Kidney glomerular epithelial cell (primary cell): ENCODE data around the gene GNG14.
"Not testable (repeated sequence)": the region's sequence is repeated elsewhere in the genome, so short reads cannot be mapped to it uniquely, and the experiment has no call there.

Experiments used
- DNase-seq: peaks from one replicate; lab custom pipeline; 2025; lab: John Stamatoyannopoulos, UW

Gene GNG14

DNA sequence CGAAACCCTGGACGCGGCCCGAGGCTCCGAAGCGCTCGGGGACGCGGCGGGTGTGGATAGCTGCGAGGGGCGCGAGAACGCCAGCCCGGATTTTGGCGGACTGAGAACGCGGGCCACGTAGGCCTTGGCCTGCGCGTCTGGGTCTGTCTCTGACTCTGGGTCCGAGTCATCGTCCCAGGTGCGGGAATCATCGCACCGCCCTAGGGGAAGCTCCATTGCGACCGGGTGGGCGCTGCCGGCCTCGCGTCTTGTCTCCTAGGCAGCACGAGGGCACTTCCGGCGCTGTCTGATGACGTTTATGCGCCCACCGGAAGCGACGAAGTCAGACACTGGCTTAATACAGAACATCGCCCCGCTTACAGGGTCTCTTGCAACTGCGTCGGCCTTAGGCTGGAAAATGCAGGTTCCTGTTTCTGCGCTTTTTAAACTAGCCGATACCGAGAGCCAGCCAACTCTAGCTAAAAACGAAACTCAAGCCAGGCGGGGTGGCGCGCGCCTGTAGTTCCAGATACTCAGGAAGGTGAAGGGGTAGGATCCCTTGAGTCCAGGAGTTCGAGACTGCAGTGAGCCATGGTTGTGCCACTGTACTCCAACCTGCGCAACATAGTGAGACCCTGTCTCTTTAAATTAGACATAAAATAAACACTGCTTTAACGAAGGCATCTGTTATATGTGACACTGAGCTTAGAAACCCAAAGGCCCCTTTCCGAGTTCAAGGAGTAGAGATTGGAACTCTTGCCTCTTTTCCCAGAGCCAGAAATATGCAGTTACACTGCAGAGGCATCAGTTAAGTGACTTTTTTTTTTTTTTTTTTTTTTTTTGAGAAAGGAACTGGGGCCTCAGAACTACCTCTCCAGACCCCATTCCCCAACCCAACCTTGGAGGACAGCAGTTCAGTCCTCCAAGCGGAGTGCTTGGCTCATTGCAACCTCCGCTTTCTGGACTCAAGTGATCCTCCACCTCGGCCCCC is 8.9 kb downstream of the GNG14 start, which contains the start of gene FBXW9:
TSS of gene FBXW9 (minus strand) at position 266 of the 970 bp plus-strand sequence. CDS start at position 216, 50 bp downstream.
- DNase-seq = peak; percentile 66

DNA sequence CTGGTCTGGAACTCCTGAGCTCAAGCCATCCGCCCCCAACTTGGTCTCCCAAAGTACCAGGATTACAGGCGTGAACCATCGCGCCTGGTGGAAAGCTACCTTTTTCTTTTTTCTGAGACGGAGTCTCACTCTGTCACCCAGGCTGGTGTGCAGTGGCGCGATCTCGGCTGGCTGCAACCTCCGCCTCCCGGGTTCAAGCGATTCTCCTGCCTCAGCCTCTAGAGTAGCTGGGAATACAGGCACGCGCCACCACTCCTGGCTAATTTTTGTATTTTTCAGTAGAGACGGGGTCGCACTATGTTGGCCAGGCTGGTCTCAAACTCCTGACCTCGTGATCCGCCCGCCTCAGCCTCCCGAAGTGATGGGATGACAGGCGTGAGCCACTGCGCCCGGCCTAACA is 9.6 kb downstream of the GNG14 start:
- DNase-seq = not testable (repeated sequence)

DNA sequence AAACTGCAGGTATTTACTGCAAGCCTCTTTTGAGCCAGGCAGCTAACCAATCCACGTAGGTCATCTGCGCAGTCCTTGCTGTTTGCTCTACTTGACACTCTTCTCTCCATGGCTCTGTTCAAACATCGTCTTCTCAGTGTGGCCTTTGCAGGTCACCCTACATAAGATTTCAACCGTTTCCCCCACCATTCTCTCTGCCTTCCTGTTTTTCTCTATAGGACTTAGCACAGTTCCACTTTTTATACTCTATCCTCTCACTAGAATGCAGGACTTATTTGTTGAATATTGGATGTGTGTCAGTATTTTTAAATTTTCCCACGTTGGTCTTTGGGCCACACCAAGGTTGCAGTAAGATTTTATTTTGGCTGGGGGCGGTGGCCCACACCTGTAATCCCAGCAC is 10.3 kb downstream of the GNG14 start:
- no peak for DNase-seq

DNA sequence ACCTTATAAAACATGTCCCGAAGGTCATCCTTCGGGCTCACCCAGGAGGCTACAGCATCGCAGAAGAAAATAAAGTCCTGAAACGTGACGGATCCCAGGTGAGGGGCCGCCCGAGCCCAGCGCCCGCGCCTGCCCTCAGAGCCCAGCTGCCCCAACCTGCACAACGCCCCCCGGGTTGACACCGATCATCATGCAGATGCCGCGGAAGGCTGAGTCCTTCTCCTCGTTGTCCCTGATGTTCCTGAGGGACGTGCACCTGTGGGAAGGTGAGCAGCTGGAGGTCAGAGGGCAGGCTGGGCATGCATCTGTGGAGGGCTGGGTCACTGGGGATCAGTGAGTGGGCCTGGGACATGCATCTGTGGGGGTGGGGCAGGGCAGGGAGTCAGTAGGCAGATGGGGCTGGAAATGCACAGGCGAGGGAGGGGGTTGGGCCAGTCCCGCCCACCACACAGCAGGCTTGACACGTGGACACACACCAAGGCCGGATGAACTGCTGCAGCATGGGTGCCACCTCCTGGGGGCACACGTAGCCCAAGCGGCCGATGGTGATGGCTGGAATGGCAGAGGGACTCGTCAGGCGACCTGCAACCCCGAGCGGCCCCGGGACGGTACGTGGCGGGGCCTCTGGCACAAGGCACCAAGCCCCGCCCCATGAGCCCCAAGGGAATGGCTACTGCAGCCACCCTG is 13.9 kb downstream of the GNG14 start:
- no peak for DNase-seq

DNA sequence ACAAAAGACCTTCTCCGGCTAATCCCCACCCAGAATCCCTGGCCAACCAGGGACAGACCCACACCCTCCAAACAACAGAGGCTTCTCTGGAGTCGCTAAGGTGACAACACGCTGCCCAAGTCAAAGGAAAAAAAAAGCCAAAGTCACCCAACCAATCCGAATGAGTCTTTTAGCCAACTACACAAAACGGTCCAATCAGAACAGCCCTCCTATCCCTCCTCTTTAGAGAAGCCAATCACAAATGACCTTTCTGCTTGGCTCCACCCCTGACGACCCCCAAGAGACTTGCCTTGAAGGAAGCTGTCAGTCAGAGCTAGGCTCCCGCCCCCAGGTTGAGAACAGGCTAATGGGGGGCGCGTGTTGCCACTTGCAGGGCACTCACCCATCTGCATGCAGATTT is 15.2 kb downstream of the GNG14 start:
- peak; percentile 29 for DNase-seq

DNA sequence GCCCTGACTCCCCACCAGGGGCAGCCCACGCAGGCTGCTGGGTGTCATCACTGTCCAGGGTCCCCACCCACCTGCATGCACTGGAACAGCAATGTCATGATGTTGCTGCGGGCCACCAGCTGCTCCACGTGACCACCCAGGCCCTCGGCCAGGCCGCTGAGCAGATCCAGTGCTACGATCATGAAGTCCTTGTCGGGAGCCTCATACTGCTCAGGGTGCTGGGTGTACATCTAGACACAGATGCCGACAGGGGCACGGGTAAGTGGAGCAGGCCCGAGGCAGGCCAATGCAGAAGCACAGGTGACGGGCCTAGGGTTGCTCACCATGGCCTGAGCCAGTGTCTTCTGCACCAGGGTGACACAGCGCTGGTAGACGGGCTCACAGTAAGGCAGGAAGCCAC is 17.4 kb downstream of the GNG14 start:
- DNase-seq = no peak

DNA sequence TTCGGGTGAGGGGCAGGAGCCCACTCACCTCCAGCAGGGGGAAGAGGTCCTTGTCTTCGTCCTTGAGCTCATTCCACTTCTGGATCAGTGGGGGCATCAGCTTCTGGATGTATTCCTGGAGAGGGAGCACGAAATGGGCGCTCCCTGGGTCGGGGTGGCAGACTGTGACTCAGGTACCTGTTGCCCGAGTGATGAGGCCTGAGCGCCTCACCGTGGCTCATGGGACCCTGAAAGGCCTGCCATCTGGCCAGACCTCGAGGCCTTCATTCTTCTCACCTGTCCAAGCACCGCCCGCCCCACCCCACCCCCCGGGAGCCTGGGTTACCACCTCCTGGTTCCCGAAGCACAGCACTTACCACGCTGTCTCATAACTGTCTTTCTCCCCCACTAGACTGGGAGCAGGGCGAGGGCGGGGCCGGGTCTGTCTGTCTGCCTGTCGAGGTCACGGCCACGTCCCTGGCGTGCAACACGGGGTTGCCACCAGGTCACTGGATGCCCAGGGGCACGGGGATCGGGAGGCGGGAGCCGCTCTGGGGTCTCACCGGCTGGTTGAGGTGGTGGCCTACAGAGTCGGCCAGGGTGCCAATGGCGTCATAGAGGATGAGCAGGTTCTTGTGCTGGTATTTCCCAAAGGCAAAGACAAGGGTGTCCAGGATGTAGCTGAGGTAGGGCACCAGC is 18.0 kb downstream of the GNG14 start:
- DNase-seq = no peak

DNA sequence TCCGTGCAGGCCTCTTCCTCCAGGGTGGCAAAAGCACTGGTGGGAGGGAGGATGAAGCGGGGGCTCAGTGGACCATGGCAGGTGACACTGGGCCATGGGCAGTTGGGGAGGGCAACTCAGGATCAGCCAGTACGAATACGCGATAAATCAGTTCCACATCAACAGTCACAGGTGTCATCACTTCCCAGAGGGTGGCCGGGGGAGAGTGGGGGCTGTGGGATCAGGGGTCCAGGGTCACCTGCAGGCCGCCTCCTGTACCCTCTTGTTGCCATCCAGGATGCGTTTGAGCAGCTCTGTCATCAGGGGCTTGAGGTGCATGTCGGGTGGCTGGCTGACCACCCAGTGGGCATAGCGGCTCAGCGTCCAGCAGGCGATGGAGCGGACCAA is 18.5 kb downstream of the GNG14 start:
- no peak for DNase-seq

DNA sequence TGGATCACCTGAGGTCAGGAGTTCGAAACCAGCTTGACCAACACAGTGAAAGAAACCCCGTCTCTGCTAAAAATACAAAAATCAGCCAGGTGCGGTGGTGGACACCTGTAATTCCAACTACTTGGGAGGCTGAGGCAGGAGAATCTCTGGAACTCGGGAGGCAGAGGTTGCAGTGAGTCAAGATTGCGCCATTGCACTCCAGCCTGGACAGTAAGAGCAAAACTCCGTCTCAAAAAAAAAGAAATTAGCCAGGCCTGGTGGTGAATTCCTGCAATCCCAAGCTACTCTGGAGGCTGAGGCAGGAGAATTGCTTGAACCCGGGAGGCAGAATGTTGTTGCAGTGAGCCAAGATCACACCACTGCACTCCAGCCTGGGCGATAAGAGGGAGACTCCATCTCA is 20.8 kb downstream of the GNG14 start:
- no peak for DNase-seq

DNA sequence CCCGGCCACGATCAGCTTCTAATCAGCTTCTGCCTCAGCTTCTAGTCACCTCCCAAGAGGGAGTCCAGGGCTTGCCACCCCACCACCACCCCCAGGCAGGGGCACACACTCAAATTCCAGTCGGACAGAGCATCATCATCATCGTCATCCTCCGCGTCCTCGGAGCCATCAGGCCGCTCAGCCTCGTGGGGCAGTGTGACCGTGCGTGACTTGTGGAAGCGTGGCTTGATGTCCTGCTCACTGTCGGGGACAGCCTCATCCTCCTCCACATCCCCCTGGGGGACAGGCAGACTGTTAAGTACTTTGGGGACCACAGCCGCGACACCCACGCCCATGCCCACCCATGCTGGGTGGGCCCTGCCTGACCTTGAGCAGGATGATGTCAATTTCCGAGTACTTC is 23.4 kb downstream of the GNG14 start:
- DNase-seq = no peak

DNA sequence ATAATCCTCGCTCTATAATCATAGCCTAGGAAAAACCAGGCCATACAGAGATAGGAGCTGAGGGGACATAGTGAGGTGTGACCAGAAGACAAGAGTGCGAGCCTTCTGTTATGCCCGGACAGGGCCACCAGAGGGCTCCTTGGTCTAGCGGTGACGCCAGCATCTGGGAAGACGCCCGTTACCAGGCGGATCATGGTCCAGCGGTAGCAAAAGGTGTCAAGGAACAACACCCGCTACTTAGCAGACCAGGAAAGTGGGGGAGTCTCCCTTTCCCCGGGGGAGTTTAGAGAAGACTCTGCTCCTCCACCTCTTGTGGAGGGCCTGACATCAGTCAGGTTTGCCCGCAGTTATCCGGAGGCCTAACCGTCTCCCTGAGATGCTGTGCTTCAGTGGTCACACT is 24.3 kb downstream of the GNG14 start:
- not testable (repeated sequence) for DNase-seq

DNA sequence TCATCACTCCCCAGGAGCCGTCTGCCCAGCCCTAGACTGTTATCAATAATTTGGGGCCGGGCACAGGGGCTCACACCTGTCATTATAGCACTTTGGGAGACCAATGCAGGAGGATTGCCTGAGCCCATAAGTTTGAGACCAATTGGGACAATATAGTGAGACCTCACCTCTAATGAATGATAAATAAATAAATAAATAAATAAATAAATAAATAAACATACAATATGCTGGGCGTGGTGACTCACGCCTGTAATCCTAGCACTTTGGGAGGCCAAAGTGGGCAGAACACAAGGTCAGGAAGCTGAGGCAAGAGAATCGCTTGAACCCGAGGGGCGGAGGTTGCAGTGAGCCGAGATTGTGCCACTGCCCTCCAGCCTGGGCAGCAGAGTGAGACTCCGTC is 25.5 kb downstream of the GNG14 start:
- DNase-seq = not testable (repeated sequence)

DNA sequence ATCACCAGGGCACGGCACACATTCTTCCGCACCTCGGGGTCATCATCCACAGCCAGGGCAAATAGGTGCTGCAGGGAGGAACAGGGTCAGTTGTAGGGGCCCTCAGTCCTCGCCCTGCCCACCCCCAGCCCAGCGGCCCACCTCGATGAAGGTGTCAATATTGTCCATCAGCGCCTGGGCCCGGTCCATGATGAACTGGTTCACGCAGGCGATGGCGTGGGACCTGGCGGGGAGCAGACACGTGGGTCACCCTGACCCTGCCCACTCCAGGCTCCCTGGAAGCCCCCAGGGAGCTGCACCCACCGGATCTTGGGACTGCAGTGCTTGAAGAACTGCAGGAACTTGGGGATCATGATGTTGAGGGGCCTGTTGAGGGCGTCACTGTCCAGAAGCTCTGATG is 27.3 kb downstream of the GNG14 start:
- DNase-seq = no peak

DNA sequence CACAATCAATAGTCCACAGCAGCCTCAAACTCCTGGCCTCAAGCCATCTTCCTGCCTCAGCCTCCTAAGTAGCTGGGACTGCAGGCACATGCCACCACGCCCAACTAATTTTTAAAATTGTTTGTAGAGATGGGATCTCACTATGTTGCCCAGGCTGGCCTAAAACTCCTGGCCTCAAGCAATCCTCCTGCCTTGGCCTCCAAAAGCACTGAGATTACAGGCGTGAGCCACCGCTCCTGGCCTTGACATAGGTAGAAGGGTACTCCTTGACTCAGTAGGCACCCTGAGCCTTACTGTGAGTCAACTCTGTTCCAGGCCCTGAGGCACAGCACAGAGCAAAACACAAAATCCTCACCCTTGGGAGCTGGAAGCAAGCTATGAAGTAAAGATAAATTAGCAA is 28.1 kb downstream of the GNG14 start:
- no peak for DNase-seq

DNA sequence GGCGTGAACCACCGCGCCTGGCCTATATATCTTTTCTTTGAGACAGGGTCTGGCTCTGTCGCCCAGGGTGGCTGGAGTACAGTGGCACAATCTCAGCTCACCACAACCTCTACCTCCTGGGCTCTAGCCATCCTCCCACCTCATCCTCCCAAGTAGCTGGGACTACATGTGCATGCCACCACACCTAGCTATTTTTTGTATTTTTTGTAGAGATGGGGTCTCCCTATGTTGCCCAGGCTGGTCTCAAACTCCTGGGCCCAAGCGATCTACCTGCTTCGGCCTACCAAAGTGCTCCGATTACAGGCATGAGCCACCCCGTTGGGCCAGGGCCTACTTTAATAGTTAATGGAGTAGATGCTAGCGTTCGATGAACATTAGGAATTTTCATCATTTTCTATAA is 32.5 kb downstream of the GNG14 start:
- DNase-seq = no peak

DNA sequence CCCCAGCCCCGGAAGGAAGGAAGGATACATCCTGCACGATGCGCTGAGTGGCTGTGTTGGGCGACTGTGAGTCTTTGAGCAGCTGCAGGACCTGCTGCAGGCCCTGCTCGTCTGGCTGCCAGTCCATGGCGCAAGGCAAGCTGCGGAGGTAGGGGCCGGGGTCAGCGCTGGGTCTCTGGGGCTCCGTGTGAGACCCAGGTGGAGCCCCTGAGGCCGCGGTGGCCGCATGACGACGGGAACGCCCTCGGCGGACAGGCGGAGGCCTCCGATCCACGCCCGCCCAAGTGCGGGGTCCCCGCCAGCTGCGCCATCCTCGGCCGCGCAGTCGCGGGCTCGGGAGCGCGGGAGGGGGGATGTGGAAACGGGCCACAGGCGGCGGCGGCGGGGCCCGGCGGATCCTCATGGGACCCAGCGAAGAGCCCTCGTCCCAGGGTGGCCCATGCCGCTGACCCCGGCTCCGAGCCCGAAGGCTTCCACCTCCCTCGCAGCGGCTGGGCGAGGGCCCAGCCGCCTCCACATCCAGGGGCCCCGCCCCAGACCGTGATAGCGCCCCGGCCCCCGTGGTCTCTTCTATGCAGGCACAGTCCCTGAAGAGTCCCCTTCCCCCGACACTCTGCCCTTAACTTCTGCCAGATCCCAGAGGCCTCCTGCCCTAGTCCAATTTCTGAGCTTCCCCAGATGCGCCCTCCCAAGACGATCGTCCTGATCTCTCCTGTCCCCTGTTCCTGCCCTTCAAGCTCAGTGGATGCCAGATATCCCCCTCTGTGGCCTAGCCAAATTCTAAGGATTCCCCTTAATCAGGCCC is 33.3 kb downstream of the GNG14 start:
- no peak for DNase-seq

DNA sequence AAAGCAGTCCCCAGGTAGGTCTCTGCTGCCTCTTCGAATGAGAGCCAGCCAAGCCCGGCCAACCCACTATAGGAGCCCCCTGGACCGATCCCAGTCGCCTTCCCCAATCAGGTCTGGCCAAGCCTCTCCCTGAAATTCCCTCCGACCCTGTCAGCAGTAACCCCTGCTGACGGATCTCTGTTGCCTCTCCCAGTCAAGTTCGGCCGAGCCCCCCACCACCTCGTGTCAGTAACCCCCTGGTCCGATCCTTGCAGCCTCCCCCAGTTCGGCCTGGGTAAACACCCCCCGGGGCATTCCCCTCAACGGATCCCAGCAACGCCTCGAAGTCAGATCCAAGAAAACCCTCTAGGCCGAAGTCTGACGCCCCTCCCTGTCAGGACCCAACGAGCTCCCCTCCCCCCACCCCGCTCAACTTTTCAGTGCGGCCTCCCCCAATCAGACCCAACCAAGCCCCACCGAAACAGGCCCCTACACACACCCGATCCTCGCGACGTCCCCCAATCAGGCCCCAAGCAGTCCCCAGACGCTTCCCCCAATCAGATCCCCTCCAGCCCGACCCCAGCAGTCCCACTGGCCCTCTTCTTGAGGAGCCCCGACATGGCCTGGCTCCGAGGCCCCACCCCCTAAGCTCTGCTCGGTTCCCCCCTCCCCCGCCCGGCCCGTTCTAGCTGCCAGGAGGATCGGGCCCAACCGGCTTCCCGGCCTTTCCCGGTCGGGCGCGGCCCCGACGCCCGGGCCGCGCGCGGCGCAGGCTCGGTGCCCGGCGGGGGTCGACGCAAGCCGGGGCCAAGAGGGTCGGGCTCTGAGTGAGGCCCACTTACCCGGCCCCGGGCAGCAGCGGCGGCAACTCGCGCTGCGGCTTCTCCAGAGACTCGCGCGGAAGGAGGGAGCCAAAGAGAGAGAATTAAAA is 34.1 kb downstream of the GNG14 start:
- no peak for DNase-seq

DNA sequence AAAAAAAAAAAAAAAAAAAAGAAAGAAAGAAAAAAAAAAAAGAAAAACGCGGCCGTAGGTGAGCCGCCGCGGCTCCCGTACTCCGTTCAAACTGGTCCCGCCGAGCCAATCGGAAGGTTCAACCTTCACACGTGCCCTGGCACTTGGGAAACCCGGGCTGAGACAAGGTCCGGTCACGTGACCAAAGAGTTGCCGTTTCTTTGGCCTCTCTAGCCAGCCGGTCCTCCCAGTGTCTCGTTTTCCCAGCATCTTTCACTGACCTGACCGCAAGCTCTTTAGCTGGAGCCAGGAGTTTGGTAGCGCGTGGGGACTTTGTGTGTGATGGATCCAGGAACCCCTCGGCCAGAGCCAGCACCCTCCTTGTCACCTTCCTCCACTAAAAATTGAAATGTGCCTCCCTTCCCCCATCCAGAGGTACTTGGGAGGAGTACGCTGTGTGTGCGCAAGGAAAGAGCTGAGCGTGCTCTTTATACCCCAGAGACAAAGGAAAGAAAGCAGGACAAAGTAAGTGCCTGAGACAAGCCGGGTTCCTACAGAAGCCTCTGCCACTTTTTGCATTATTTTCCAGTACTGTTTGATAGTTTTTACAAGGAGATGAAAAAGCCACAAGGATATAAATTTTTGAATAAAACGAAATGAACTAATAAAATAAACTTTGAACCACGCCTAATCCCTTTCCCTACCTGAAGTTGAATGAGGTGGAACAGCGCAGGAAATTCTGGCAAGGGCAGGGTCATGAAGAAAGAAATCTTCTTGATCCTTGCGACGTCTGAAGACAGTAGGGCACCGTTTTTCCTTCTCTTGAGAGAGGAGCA is 35.0 kb downstream of the GNG14 start:
- DNase-seq = peak; percentile 90

DNA sequence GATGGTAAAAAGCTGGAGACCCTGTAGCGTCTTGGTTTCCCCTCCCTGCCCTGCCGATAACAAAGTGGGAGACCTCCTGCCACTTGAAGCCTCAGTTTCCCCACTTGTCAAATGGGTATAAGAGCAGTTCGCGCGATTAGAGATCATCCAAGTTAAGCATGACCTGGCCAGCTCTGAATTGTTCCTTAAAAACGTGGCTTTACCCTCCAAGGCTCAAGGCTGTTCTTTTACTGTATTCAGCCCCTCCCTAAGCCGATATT is 35.5 kb downstream of the GNG14 start:
- no peak for DNase-seq
